WTC11 (cell line): ENCODE results near the gene CLPSL1. TPM values are rescaled to one million over a fixed set of nuclear protein-coding genes. Genes with fewer than 3 reads are reported as not detected.
A peak's percentile ranks its signal among the peaks of the same experiment; 100 is the strongest.

Experiments
- ATAC-seq: fragments of 200-7000 bp; cut with Tn5 transposase; 2 replicates; pipeline ENCODE4 v1.10.0; 2021; ENCODE audit warnings: mild to moderate bottlenecking, moderate library complexity
- CTCF ChIA-PET: fragments of 300-600 bp; sonication (Branson Sonifier 250); formaldehyde crosslinking; loops from one replicate; lab custom pipeline; 2021; ENCODE audit warnings: antibody characterized with exemption; lab: Charles Lee
- POLR2A ChIA-PET: fragments of 350-600 bp; sonication (Branson Sonifier 250); formaldehyde crosslinking; loops from one replicate; lab custom pipeline; 2021; ENCODE audit warnings: antibody characterized with exemption; lab: Charles Lee
- DNase-seq: peaks from one replicate; pipeline ENCODE4 v3.0.0; 2021; ENCODE audit warnings: low spot score
- H3K27ac Mint-ChIP-seq: 2 replicates; pipeline ENCODE4 v1.8.0; 2021; ENCODE audit warnings: mixed read lengths
- H3K27me3 Mint-ChIP-seq: 2 replicates; pipeline ENCODE4 v1.8.0; 2021; ENCODE audit warnings: low read depth, mild to moderate bottlenecking, moderate library complexity, mixed read lengths
- H3K36me3 Mint-ChIP-seq: 2 replicates; pipeline ENCODE4 v1.8.0; 2021; ENCODE audit warnings: mixed read lengths
- H3K4me1 Mint-ChIP-seq: 2 replicates; pipeline ENCODE4 v1.8.0; 2022; ENCODE audit warnings: mixed read lengths
- H3K4me3 Mint-ChIP-seq: 2 replicates; pipeline ENCODE4 v1.8.0; 2021; ENCODE audit warnings: mild to moderate bottlenecking, moderate library complexity, mixed read lengths
- H3K9me3 Mint-ChIP-seq: 2 replicates; pipeline ENCODE4 v1.8.0; 2021; ENCODE audit warnings: mixed read lengths
- AFF4 ChIP-seq: sonication (generic); formaldehyde crosslinking; IDR thresholded peaks from 2 replicates; pipeline ENCODE4 v1.8.1; 2023; ENCODE audit warnings: mild to moderate bottlenecking, missing genetic modification reagents, borderline replicate concordance
- ATF3 ChIP-seq: sonication (generic); formaldehyde crosslinking; conservative IDR thresholded peaks from 2 replicates; pipeline ENCODE4 v1.8.1; 2022; ENCODE audit warnings: mild to moderate bottlenecking, missing genetic modification reagents
- CREM ChIP-seq: sonication (generic); formaldehyde crosslinking; IDR thresholded peaks from 2 replicates; pipeline ENCODE4 v1.8.1; 2022; ENCODE audit warnings: mild to moderate bottlenecking, missing genetic modification reagents, moderate library complexity
- ESRRA ChIP-seq: sonication (generic); formaldehyde crosslinking; IDR thresholded peaks from 2 replicates; pipeline ENCODE4 v1.8.1; 2022; ENCODE audit warnings: mild to moderate bottlenecking, missing genetic modification reagents, borderline replicate concordance
- FOXJ3 ChIP-seq: sonication (generic); formaldehyde crosslinking; IDR thresholded peaks from 2 replicates; pipeline ENCODE4 v1.9.0; 2021; ENCODE audit warnings: missing genetic modification reagents, mild to moderate bottlenecking, borderline replicate concordance
- HMGXB4 ChIP-seq: sonication (generic); formaldehyde crosslinking; IDR thresholded peaks from 2 replicates; pipeline ENCODE4 v1.8.1; 2023; ENCODE audit warnings: mild to moderate bottlenecking, moderate library complexity, missing genetic modification reagents
- JAZF1 ChIP-seq: fragments of 250-450 bp; sonication (Bioruptor Pico); IDR thresholded peaks from 2 replicates; pipeline ENCODE4 v1.9.0; 2021; ENCODE audit warnings: moderate library complexity, mild to moderate bottlenecking, inconsistent platforms
- OVOL2 ChIP-seq: fragments of 250-450 bp; sonication (Bioruptor Pico); IDR thresholded peaks from 2 replicates; pipeline ENCODE4 v1.9.0; 2021; ENCODE audit warnings: mild to moderate bottlenecking, borderline replicate concordance
- SMAD4 ChIP-seq: sonication (generic); formaldehyde crosslinking; IDR thresholded peaks from 2 replicates; pipeline ENCODE4 v1.8.0; 2022; ENCODE audit warnings: mild to moderate bottlenecking, missing genetic modification reagents
- TCF7 ChIP-seq: sonication (generic); formaldehyde crosslinking; IDR thresholded peaks from 2 replicates; pipeline ENCODE4 v1.8.0; 2022; ENCODE audit warnings: mild to moderate bottlenecking, low read depth, missing genetic modification reagents, moderate library complexity
- ZNF219 ChIP-seq: sonication (generic); formaldehyde crosslinking; IDR thresholded peaks from 2 replicates; pipeline ENCODE4 v1.8.0; 2023; ENCODE audit warnings: missing genetic modification reagents, mild to moderate bottlenecking, borderline replicate concordance
- ZNF281 ChIP-seq: sonication (generic); formaldehyde crosslinking; IDR thresholded peaks from 2 replicates; pipeline ENCODE4 v1.8.0; 2023; ENCODE audit warnings: mild to moderate bottlenecking, missing genetic modification reagents
- ZNF416 ChIP-seq: fragments of 250-450 bp; sonication (Bioruptor Pico); IDR thresholded peaks from 2 replicates; pipeline ENCODE4 v1.9.0; 2021; ENCODE audit warnings: mild to moderate bottlenecking, inconsistent platforms
- total RNA-seq: library from RNA; stranded (reverse); gene quantifications from 3 replicates; pipeline ENCODE4 v1.2.3, GENCODE V29; 2021
- TF ChIP-seq, protein P1 (sequence below): sonication (generic); formaldehyde crosslinking; IDR thresholded peaks from 2 replicates; pipeline ENCODE4 v1.8.1; 2023; ENCODE audit warnings: mild to moderate bottlenecking, missing genetic modification reagents
- TF ChIP-seq, protein P2 (sequence below): sonication (generic); formaldehyde crosslinking; IDR thresholded peaks from 2 replicates; pipeline ENCODE4 v1.8.1; 2022; ENCODE audit warnings: low read depth, missing genetic modification reagents, borderline replicate concordance
- TF ChIP-seq, protein P3 (sequence below): sonication (generic); formaldehyde crosslinking; IDR thresholded peaks from 2 replicates; pipeline ENCODE4 v1.8.0; 2022; ENCODE audit warnings: missing genetic modification reagents
- TF ChIP-seq, protein P4 (sequence below): sonication (generic); formaldehyde crosslinking; IDR thresholded peaks from 2 replicates; pipeline ENCODE4 v1.8.0; 2023; ENCODE audit warnings: missing genetic modification reagents

CLPSL1 gene
- total RNA-seq, 1 experiment from 2014 or later: 0.42 TPM

DNA sequence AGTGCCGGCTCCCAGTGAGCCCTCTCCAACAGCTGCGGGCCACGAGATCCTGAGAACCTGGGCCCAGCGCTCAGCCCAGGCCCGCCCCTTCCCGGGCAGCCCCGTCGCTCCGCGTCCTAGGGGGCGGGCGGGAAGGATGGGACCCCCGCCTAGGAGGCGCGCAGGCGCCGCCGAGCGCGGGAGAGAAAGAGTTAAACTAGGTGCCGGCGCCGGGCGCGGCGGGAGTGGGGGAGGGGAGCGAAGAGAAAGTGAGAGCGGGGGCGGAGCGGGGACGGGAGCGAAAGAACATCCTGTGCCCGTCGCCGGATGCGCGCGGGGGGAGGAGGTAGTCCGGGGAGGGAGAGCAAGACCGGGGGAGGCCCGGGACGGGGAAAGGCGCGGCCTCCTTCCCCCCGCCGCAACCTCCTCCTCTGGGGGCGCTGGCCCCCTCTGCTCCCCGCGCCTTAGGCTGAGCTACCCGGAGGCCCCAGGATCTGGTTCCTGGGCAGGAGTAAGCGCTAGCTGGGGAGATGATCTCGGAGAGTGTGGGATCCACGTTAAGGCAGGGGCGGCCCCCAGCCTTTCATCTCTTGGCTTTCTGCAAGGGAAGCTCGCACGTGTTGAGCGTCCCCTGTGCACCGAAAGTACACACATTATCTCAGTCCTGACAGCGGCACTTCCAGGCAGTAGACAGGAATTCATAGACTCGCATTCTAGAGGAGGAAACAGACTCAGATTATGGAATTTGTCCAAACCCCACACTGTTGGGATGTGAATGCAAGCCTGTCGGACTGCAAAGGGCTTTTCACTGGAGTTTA lies 48.9 kb upstream of the CLPSL1 start (continued):
- peak; percentile 48; the same call in 1 of the 2 replicates for TF ChIP-seq HMGXB4
- TF ChIP-seq ZNF416 (CRISPR knock-in tag): no peak

- Mint-ChIP-seq H3K4me1 (peaks cover 60% of the 10 kb centered on the region), H3K4me3 (no peak overlapping the region), H3K27me3 (peaks cover 14% of the 10 kb centered on the region), H3K9me3 (no peaks in the 10 kb centered on the region), H3K27ac (no peak overlapping the region), H3K36me3 (no peaks in the 10 kb centered on the region)
- CTCF ChIA-PET: interaction anchor here (1.2 to 3.1 kb wide), 4 partner anchors 24 to 211 kb away, joined by 4 to 20 read pairs (median 4); no protein-coding TSS in a partner anchor
- POLR2A ChIA-PET: no interaction called here
- no peak for ATAC-seq
- no peak for DNase-seq
- TF ChIP-seq, protein P1, sequence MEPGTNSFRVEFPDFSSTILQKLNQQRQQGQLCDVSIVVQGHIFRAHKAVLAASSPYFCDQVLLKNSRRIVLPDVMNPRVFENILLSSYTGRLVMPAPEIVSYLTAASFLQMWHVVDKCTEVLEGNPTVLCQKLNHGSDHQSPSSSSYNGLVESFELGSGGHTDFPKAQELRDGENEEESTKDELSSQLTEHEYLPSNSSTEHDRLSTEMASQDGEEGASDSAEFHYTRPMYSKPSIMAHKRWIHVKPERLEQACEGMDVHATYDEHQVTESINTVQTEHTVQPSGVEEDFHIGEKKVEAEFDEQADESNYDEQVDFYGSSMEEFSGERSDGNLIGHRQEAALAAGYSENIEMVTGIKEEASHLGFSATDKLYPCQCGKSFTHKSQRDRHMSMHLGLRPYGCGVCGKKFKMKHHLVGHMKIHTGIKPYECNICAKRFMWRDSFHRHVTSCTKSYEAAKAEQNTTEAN: no peak
- TF ChIP-seq JAZF1 (CRISPR knock-in tag) (no peak), SMAD4 (CRISPR knock-in tag) (no peak), ZNF219 (CRISPR knock-in tag) (no peak), CREM (no peak), ZNF281 (CRISPR knock-in tag) (no peak), ATF3 (CRISPR knock-in tag) (no peak), TCF7 (no peak), AFF4 (CRISPR knock-in tag) (no peak), OVOL2 (CRISPR knock-in tag) (no peak), FOXJ3 (CRISPR knock-in tag) (no peak), ESRRA (CRISPR knock-in tag) (no peak)
- TF ChIP-seq, protein P2, sequence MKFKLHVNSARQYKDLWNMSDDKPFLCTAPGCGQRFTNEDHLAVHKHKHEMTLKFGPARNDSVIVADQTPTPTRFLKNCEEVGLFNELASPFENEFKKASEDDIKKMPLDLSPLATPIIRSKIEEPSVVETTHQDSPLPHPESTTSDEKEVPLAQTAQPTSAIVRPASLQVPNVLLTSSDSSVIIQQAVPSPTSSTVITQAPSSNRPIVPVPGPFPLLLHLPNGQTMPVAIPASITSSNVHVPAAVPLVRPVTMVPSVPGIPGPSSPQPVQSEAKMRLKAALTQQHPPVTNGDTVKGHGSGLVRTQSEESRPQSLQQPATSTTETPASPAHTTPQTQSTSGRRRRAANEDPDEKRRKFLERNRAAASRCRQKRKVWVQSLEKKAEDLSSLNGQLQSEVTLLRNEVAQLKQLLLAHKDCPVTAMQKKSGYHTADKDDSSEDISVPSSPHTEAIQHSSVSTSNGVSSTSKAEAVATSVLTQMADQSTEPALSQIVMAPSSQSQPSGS (CRISPR knock-in tag): no peak
- TF ChIP-seq, protein P3, sequence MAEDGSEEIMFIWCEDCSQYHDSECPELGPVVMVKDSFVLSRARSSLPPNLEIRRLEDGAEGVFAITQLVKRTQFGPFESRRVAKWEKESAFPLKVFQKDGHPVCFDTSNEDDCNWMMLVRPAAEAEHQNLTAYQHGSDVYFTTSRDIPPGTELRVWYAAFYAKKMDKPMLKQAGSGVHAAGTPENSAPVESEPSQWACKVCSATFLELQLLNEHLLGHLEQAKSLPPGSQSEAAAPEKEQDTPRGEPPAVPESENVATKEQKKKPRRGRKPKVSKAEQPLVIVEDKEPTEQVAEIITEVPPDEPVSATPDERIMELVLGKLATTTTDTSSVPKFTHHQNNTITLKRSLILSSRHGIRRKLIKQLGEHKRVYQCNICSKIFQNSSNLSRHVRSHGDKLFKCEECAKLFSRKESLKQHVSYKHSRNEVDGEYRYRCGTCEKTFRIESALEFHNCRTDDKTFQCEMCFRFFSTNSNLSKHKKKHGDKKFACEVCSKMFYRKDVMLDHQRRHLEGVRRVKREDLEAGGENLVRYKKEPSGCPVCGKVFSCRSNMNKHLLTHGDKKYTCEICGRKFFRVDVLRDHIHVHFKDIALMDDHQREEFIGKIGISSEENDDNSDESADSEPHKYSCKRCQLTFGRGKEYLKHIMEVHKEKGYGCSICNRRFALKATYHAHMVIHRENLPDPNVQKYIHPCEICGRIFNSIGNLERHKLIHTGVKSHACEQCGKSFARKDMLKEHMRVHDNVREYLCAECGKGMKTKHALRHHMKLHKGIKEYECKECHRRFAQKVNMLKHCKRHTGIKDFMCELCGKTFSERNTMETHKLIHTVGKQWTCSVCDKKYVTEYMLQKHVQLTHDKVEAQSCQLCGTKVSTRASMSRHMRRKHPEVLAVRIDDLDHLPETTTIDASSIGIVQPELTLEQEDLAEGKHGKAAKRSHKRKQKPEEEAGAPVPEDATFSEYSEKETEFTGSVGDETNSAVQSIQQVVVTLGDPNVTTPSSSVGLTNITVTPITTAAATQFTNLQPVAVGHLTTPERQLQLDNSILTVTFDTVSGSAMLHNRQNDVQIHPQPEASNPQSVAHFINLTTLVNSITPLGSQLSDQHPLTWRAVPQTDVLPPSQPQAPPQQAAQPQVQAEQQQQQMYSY (CRISPR knock-in tag): no peak
- TF ChIP-seq, protein P4, sequence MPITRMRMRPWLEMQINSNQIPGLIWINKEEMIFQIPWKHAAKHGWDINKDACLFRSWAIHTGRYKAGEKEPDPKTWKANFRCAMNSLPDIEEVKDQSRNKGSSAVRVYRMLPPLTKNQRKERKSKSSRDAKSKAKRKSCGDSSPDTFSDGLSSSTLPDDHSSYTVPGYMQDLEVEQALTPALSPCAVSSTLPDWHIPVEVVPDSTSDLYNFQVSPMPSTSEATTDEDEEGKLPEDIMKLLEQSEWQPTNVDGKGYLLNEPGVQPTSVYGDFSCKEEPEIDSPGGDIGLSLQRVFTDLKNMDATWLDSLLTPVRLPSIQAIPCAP (CRISPR knock-in tag): no peak
- TF ChIP-seq, all 79 proteins: peak for 0
Measured at GRCh38 chr6:35733633-35734032, 47.2 kb upstream of the CLPSL1 start.
